Body of pancreas (tissue), 4 donors: Measurements from ENCODE around the gene AIF1. TPM values are rescaled to one million over a fixed set of nuclear protein-coding genes. Genes with fewer than 3 reads are reported as not detected.

ENCODE experiments used
- ATAC-seq: fragments of 150-250 bp; one replicate; pipeline ENCODE4 v1.9.1; 2016
- DNase-seq, 4 donors: peaks; one replicate each; pipeline ENCODE4 v3.0.0-alpha.2; 2019
- H3K27ac ChIP-seq, 4 donors: fragments of 200-600 bp; sonication (generic); 1 replicate in 3 of 4; 2 replicates in 1 of 4; pipeline versions ENCODE4 v1.5.1 to v1.6.1; 2016 to 2019; ENCODE audit warnings: mild to moderate bottlenecking in 1 of 4, mixed read lengths in 1 of 4, moderate library complexity in 1 of 4
- H3K27me3 ChIP-seq, 2 donors: fragments of 200-600 bp; sonication (generic); one replicate each; pipeline ENCODE4 v1.6.0; 2016; ENCODE audit warnings: mild to moderate bottlenecking in 1 of 2
- H3K36me3 ChIP-seq, 2 donors: fragments of 200-600 bp; sonication (generic); replicated peaks in 1 of 2; 2 replicates each; pipeline ENCODE4 v1.5.1; 2016; ENCODE audit warnings: low read depth in 2 of 2; ENCODE audit not compliant: insufficient read depth in 1 of 2
- H3K4me1 ChIP-seq: fragments of 200-600 bp; sonication (generic); one replicate; pipeline ENCODE4 v1.6.0; 2016
- H3K4me3 ChIP-seq, 2 donors: fragments of 200-600 bp; sonication (generic); 1 replicate in 1 of 2; 2 replicates in 1 of 2; pipeline ENCODE4 v1.5.1; 2016 to 2019
- H3K9me3 ChIP-seq, 3 donors: fragments of 200-600 bp; sonication (generic); 1 replicate in 2 of 3; 2 replicates in 1 of 3; pipeline ENCODE4 v1.5.1; 2016
- CTCF ChIP-seq, 7 experiments: fragments of 450-650 bp in 4 of 7; fragments of 200-600 bp in 3 of 7; sonication (generic) in 3 of 7; IDR thresholded peaks; one replicate each; pipeline ENCODE4 v1.5.1; 2016 to 2019; ENCODE audit warnings: antibody characterized with exemption in 7 of 7
- POLR2A ChIP-seq, 3 donors: fragments of 450-650 bp; IDR thresholded peaks; one replicate each; pipeline ENCODE4 v1.6.1; 2016; ENCODE audit warnings: antibody characterized with exemption in 3 of 3, mild to moderate bottlenecking in 2 of 3
- whole genome bisulfite sequencing, 2 donors: methylation state at CpG; one replicate each; pipeline ENCODE4 v1.1.5; 2017; 5-methylcytosine and 5-hydroxymethylcytosine counted together
- intact Hi-C: fragments of 100-400 bp; cut with DNase I; formaldehyde crosslinking; loops from one replicate; pipeline ENCODE4 v1.15.1; 2023
- total RNA-seq, 2 donors: library from RNA; depleted of rRNA; stranded (reverse); fragments of >200 nt; gene quantifications; one replicate each; pipeline ENCODE4 v1.1.0, GENCODE V29; 2016

Gene AIF1
- total RNA-seq, 2 donors from 2014 or later = 2.3 to 7.3 TPM

GRCh38 chr6:31654574-31655348, 39.7 kb downstream of the AIF1 start:
- H3K27me3 ChIP-seq = no peaks in the 10 kb centered on the region
- no peak overlapping the region for H3K27ac ChIP-seq
- WGBS, 2 donors = 84% methylated on average over 8 of the region's 8 CpGs
- ATAC-seq (no peak), DNase-seq (no peak)
- no peak for TF ChIP-seq CTCF (IDR thresholded peaks at IDR 0.05)
- no peak for TF ChIP-seq POLR2A (IDR thresholded peaks at IDR 0.05)
- no peak overlapping the region for H3K4me3 ChIP-seq
- intact Hi-C loops = no loop called here
- peaks cover 51% of the 10 kb centered on the region for H3K4me1 ChIP-seq
- peaks cover 0 to 5% of the 10 kb centered on the region in 2 donors for H3K36me3 ChIP-seq
- H3K9me3 ChIP-seq = no peaks in the 10 kb centered on the region

GRCh38 chr6:31655349-31656237, 40.6 kb downstream of the AIF1 start, which contains the start of gene APOM:
Gene APOM, plus strand, starts transcription at chr6:31655894. Its CDS starts 73 bp downstream, at chr6:31655967.
- ATAC-seq = no peak
- DNase-seq = no peak
- WGBS, 2 donors = 51 to 57% methylated on average over 8 of the region's 8 CpGs
- Histone ChIP-seq H3K27ac (no peak within 1 kb of the TSS), H3K36me3 (peaks cover 0 to 5% of the 10 kb centered on the region in 2 donors), H3K4me3 (no peak within 1 kb of the TSS), H3K9me3 (no peaks in the 10 kb centered on the region), H3K4me1 (peaks cover 51% of the 10 kb centered on the region), H3K27me3 (no peaks in the 10 kb centered on the region)
- intact Hi-C loops = no loop called here
- TF ChIP-seq CTCF (IDR thresholded peaks at IDR 0.05) (no peak), POLR2A (IDR thresholded peaks at IDR 0.05) (no peak)

GRCh38 chr6:31657406-31658157, 42.5 kb downstream of the AIF1 start:
- TF ChIP-seq CTCF (IDR thresholded peaks at IDR 0.05) (no peak), POLR2A (IDR thresholded peaks at IDR 0.05) (no peak)
- H3K27me3 ChIP-seq = no peaks in the 10 kb centered on the region
- H3K9me3 ChIP-seq = no peaks in the 10 kb centered on the region
- H3K27ac ChIP-seq = no peak overlapping the region
- H3K36me3 ChIP-seq = peaks cover 0 to 5% of the 10 kb centered on the region in 2 donors
- WGBS, 2 donors = 68 to 78% methylated on average over 4 to 6 of the region's 6 CpGs
- ATAC-seq (no peak), DNase-seq (no peak)
- intact Hi-C loops = no loop called here
- H3K4me3 ChIP-seq = no peak overlapping the region
- peaks cover 51% of the 10 kb centered on the region for H3K4me1 ChIP-seq

- no peaks in the 10 kb centered on the region for H3K9me3 ChIP-seq
- H3K4me1 ChIP-seq = peaks cover 56% of the 10 kb centered on the region
- 72% methylated on average over 4 of the region's 4 CpGs for WGBS, 2 donors
- H3K4me3 ChIP-seq = no peak overlapping the region
- H3K27me3 ChIP-seq = no peaks in the 10 kb centered on the region
- DNase-seq (no peak), ATAC-seq (no peak)
- no peak overlapping the region for H3K27ac ChIP-seq
- peaks cover 0 to 5% of the 10 kb centered on the region in 2 donors for H3K36me3 ChIP-seq
- intact Hi-C loops = no loop called here
- no peak for TF ChIP-seq POLR2A (IDR thresholded peaks at IDR 0.05)
- TF ChIP-seq CTCF (IDR thresholded peaks at IDR 0.05) = no peak
These were observed 43.2 kb downstream of the AIF1 start for GRCh38 chr6:31658158-31658688.
